HG03378 (cell line): ENCODE results near the gene PCBP3.
"Not testable (repeated sequence)": the region's sequence is repeated elsewhere in the genome, so short reads cannot be mapped to it uniquely, and the experiment has no call there.

Source experiments
- ATAC-seq: cut with Tn5 transposase; IDR thresholded peaks from one replicate; pipeline ENCODE4 v1.9.1; 2021; ENCODE audit warnings: mild to moderate bottlenecking, moderate library complexity; ENCODE audit not compliant: unreplicated experiment

The PCBP3 gene

GRCh38 chr21:45972716-45973474 is 329.4 kb downstream of the PCBP3 start:
- no peak for ATAC-seq

DNA sequence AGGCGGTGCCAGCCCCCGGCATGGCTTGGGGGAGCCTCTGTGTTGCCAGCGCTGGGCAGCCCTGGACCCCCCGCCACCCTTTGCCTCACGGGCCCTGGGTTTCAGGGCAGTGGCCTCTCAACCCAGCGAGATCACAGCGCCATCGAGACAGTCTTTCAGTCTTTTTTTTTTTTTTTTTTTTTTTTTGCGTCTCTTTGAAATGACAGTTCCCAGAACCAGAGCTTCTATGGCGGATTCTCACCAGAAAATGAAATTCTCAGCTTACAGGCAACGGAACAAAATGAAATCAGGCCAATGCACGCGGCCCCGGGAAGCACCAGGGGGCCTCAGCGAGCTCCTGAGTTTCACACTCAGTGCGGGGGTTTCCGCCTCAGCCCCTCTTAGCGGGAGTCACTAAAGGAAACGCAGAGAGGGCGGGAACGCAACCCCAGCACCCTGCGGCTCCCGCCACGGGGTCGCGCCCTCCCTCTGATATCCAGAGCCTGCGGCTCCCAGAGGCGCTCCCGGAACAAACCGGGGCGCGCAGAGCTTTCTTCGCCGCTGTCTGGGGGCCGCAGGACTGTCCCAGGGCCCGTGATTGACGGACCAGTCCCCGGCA is 330.0 kb downstream of the PCBP3 start:
- ATAC-seq = no peak

DNA sequence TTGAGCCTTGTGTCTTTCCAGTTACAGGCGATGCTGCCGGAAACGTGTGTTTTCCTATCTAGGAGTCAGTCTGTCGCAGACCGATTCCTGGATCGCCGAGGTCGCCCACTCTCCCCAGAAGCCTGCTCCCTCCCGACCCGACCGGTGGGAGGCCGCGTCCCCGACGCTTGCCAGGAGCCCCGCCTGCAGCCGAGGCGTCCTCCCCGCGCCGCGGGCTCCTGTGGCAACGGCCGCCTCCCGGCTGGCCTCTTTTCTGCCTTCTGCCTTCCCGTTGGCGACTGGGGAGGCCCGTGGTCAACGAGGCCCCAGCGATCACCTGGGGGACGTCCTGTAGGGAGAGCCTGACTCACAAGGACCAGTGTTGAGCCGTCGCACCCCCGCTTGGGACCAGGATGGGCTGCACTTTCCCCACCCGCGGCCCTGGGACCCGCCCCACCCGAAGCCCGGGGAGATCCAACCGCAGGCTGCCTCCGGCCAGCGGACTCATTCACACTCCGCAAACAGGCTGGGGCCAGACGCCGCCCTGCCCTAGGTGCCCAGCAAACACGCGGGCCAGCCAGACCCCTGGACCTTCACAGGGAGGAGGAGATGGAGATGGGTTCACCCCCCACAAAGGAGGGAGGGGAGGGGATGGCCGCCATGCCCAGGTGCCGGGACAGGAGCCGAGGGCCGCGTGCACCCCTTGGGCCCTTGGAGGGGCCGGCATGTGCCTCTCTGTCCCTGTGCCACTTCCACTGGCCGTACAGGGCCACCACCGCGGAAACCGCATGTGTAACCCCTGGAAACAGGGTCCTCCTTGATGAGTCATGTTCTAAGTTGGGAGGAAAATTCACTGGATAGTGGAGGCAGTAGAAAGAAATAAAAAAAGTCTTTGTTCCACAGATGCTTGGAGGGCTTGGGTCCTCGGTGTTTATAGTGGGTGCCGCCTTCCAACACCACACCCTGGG is 330.8 kb downstream of the PCBP3 start:
- no peak for ATAC-seq

- ATAC-seq = no peak
Observed at GRCh38 chr21:45975020-45975666, 331.6 kb downstream of the PCBP3 start.

- ATAC-seq = not testable (repeated sequence)
Observed at GRCh38 chr21:45975667-45976409, 332.3 kb downstream of the PCBP3 start.

DNA sequence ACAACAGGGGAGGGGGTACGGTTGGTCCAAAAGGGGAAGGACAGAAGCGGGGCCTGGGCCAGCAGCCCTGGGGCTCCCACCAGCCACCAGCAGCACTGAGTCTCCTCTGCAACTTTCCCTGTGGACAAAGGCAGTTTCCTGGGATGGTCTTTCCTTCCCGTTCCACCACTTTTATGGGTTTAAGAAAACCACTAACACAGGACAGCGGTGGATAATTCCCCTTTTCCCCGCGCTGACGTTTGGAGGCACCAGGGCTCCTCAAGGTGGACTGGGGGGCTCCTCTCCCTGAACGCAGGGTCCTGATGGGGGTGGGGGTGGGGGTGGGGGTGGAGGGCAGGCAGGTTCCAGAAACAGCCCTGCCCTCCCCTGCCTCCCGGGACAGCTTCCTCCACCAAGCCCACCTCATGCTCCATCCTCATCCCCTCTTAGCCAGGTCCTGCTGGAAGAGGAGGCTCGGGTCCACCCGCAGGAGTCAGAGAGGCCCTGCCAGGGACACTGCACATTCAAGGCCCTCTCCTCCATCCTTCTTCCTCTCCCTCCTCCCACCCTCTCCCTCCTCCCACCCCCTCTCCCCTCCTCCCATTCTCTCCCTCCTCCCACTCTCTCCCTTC is 333.3 kb downstream of the PCBP3 start:
- ATAC-seq = no peak

GRCh38 chr21:45977396-45977795 is 333.9 kb downstream of the PCBP3 start:
- no peak for ATAC-seq

DNA sequence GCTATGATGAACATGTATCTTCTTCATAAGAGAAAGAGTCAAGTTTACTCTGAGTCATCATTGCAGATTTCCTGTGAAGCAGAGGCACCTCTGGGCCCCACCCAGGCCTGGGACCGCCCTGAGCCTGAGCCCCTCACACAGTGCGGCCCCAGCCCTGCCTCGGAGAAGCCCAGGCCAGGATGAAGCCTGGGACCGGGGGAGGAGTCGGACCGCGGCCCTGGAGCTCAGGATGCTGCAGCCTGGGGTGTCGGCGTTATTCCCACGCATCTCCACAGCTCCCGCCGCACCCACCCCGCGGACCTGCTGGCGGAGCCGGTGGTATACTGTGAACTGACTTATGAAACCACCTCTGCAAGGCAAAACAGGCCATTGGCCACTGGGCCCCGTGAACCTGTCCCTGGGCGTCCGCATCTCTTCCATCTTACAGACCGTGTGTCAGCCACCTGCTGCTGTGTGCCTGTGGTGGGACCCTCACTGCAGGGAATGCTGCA is 335.7 kb downstream of the PCBP3 start:
- ATAC-seq = no peak

DNA sequence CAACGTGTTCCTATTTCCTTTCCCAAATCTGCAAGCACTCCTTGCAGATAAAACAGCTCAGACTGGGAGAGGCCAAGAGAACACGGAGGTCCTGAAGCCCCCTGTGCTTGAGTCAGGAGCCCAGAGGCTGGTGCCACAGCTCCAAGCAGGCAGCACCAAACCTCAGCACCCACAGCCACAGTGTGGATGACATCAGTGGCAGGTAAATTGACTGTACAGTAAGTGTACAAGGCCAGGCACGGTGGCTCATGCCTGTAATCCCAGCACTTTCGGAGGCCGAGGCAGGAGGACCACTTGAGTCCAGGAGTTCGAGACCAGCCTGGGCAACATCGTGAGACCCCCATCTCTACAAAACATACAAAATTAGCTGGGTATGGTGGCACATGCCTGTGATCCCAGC is 336.1 kb downstream of the PCBP3 start:
- ATAC-seq = no peak

- no peak for ATAC-seq
Observed at GRCh38 chr21:45980271-45980670, 336.7 kb downstream of the PCBP3 start.

GRCh38 chr21:45980697-45981096 is 337.2 kb downstream of the PCBP3 start:
- no peak for ATAC-seq

GRCh38 chr21:45981151-45982091 is 337.9 kb downstream of the PCBP3 start, which contains the start of gene COL6A1:
Gene COL6A1, plus strand, starts transcription at chr21:45981770. Its CDS starts 81 bp downstream, at chr21:45981851.
- ATAC-seq = no peak

GRCh38 chr21:45982092-45982757 is 338.7 kb downstream of the PCBP3 start:
- ATAC-seq = no peak

DNA sequence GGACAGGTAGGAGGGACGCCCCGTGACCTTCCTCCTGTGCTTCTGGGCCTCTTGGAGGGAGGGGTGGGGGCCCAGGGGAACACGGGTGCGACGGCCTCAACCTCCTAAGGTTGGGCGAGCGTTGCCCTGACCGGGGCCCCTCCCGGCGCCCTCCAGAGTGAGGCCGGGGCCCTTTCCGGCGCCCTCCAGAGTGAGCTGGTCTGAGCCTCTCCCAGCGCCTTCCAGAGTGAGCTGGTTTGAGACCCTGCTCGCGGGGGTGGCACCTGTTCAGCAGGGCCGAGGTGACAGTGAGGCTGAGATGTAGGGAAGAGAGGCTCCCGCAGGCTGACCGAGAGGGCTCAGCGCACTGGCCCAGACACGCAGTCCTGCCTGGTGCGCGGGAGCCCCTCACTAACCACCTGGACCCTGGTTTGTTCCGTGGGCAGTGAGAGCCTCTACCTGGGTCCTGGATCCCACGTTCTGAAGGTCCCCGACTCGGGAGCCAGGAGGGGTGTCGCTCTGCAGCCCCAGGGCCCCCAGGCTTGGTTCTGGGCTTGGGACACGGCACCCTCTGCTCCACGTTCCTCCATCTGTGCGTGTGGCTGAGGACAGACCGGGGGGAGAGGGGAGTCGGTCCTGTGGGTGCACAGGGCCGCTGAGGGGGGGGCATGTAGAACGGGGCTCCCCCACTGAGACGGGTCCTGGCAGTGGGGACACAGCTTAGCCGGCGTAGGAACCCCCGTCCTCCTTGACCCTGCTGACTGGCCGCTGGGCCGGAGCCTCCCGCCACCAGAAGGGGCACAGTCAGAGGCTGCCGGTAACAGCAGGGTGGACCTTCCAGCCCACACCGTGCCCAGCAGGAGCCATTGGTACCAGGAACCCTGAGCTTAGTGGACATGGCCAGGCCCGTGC is 339.5 kb downstream of the PCBP3 start:
- no peak for ATAC-seq

GRCh38 chr21:45983649-45983965 is 340.1 kb downstream of the PCBP3 start:
- ATAC-seq = no peak

DNA sequence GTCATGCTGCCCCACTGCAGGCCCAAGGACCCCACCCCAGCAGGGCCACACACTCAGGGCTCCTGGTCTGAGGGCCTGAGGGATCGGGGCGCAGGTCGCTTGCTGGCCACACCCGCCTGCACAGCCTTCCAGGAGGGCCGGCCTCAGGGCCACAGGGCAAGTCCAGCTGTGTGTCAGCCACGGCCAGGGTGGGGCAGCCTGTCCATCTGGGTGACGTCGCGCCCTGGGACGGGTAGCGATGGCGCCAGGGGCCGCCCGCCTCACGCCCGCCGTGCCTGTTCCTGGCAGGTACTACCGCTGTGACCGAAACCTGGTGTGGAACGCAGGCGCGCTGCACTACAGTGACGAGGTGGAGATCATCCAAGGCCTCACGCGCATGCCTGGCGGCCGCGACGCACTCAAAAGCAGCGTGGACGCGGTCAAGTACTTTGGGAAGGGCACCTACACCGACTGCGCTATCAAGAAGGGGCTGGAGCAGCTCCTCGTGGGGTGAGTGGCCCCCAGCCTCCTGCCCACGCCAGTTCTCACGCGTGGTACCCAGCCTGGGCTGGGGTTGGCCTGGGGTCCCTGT is 340.5 kb downstream of the PCBP3 start:
- ATAC-seq = no peak

DNA sequence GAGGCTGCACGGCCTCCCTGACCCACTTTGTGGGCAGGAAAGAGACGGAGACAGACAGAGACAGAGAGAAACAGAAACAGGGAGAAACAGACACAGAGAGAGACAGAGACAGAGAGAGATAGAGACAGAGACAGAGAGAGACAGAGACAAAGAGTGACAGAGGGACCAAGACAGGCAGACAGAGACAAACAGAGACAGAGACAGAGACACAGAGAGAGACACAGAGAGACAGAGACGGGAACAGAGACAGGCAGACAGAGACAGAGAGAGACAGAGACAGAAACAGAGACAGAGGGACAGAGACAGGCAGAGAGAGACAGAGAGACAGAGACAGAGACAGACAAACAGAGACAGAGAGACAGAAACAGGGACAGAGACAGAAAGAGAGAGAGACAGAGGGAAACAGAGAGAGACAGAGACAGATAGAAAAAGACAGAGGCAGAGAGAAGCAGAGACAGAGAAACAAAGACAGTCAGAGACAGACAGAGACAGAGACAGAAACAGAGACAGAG is 341.1 kb downstream of the PCBP3 start:
- ATAC-seq = no peak
